Measurements from ENCODE around the gene DAGLB.

The DAGLB gene

GRCh38 chr7:6425948-6426347 lies 21.8 kb downstream of the DAGLB start:
- Histone ChIP-seq H3K4me3 (ENCODE audit: insufficient read length, low read depth) (no peak overlapping the region), H3K9ac (ENCODE audit: insufficient read length, low read depth) (no peak overlapping the region), H3K4me1 (ENCODE audit: insufficient read depth, insufficient read length) (peaks cover 5% of the 10 kb centered on the region), H3K36me3 (ENCODE audit: insufficient read depth, insufficient read length, low read length) (peaks cover 93% of the 10 kb centered on the region), H3K27me3 (ENCODE audit: insufficient read depth, insufficient read length) (no peaks in the 10 kb centered on the region), H3K9me3 (ENCODE audit: insufficient read depth, low read length) (no peaks in the 10 kb centered on the region)
- DNase-seq (ENCODE audit: low read depth, low spot score): no peak
- TF ChIP-seq SUZ12 (IDR thresholded peaks at IDR 0.05; ENCODE audit: extremely low read depth, insufficient read depth, insufficient read length): no peak
- TF ChIP-seq YY1 (IDR thresholded peaks at IDR 0.05; ENCODE audit: insufficient read depth, insufficient read length): no peak
- TF ChIP-seq ZNF274 (IDR thresholded peaks at IDR 0.05; ENCODE audit: low read depth, low read length): no peak

GRCh38 chr7:6423942-6424701 lies 23.6 kb downstream of the DAGLB start:
- Histone ChIP-seq H3K27me3 (ENCODE audit: insufficient read depth, insufficient read length) (no peaks in the 10 kb centered on the region), H3K4me3 (ENCODE audit: insufficient read length, low read depth) (no peak overlapping the region), H3K9ac (ENCODE audit: insufficient read length, low read depth) (peak overlapping the region; percentile 26), H3K9me3 (ENCODE audit: insufficient read depth, low read length) (no peaks in the 10 kb centered on the region), H3K4me1 (ENCODE audit: insufficient read depth, insufficient read length) (peaks cover 5% of the 10 kb centered on the region), H3K36me3 (ENCODE audit: insufficient read depth, insufficient read length, low read length) (peaks cover 89% of the 10 kb centered on the region)
- TF ChIP-seq SUZ12 (IDR thresholded peaks at IDR 0.05; ENCODE audit: extremely low read depth, insufficient read depth, insufficient read length): no peak
- TF ChIP-seq YY1 (IDR thresholded peaks at IDR 0.05; ENCODE audit: insufficient read depth, insufficient read length): no peak
- TF ChIP-seq ZNF274 (IDR thresholded peaks at IDR 0.05; ENCODE audit: low read depth, low read length): no peak
- no peak for DNase-seq (ENCODE audit: low read depth, low spot score)

- H3K9me3 ChIP-seq (ENCODE audit: insufficient read depth, low read length): no peaks in the 10 kb centered on the region
- H3K9ac ChIP-seq (ENCODE audit: insufficient read length, low read depth): no peak overlapping the region
- TF ChIP-seq ZNF274 (IDR thresholded peaks at IDR 0.05; ENCODE audit: low read depth, low read length): no peak
- no peak for TF ChIP-seq YY1 (IDR thresholded peaks at IDR 0.05; ENCODE audit: insufficient read depth, insufficient read length)
- no peak for TF ChIP-seq SUZ12 (IDR thresholded peaks at IDR 0.05; ENCODE audit: extremely low read depth, insufficient read depth, insufficient read length)
- H3K4me3 ChIP-seq (ENCODE audit: insufficient read length, low read depth): no peak overlapping the region
- H3K4me1 ChIP-seq (ENCODE audit: insufficient read depth, insufficient read length): peaks cover 5% of the 10 kb centered on the region
- DNase-seq (ENCODE audit: low read depth, low spot score): no peak
- peaks cover 83% of the 10 kb centered on the region for H3K36me3 ChIP-seq (ENCODE audit: insufficient read depth, insufficient read length, low read length)
- no peaks in the 10 kb centered on the region for H3K27me3 ChIP-seq (ENCODE audit: insufficient read depth, insufficient read length)
Observed at GRCh38 chr7:6422926-6423632, 24.7 kb downstream of the DAGLB start.

- no peak overlapping the region for H3K9ac ChIP-seq (ENCODE audit: insufficient read length, low read depth)
Observed at GRCh38 chr7:6422095-6422494, 25.7 kb downstream of the DAGLB start.

GRCh38 chr7:6420680-6421079 lies 27.1 kb downstream of the DAGLB start:
- DNase-seq (ENCODE audit: low read depth, low spot score): no peak
- no peaks in the 10 kb centered on the region for H3K27me3 ChIP-seq (ENCODE audit: insufficient read depth, insufficient read length)
- peaks cover 80% of the 10 kb centered on the region for H3K36me3 ChIP-seq (ENCODE audit: insufficient read depth, insufficient read length, low read length)
- no peak overlapping the region for H3K4me3 ChIP-seq (ENCODE audit: insufficient read length, low read depth)
- H3K9ac ChIP-seq (ENCODE audit: insufficient read length, low read depth): no peak overlapping the region
- no peak for TF ChIP-seq ZNF274 (IDR thresholded peaks at IDR 0.05; ENCODE audit: low read depth, low read length)
- H3K9me3 ChIP-seq (ENCODE audit: insufficient read depth, low read length): no peaks in the 10 kb centered on the region
- H3K4me1 ChIP-seq (ENCODE audit: insufficient read depth, insufficient read length): peaks cover 11% of the 10 kb centered on the region

More at GRCh38 chr7:6422095-6422494, 25.7 kb downstream of the DAGLB start:
- no peak for DNase-seq (ENCODE audit: low read depth, low spot score)
- Histone ChIP-seq H3K36me3 (ENCODE audit: insufficient read depth, insufficient read length, low read length) (peaks cover 80% of the 10 kb centered on the region), H3K9me3 (ENCODE audit: insufficient read depth, low read length) (no peaks in the 10 kb centered on the region), H3K27me3 (ENCODE audit: insufficient read depth, insufficient read length) (no peaks in the 10 kb centered on the region), H3K4me1 (ENCODE audit: insufficient read depth, insufficient read length) (peaks cover 5% of the 10 kb centered on the region), H3K4me3 (ENCODE audit: insufficient read length, low read depth) (no peak overlapping the region)
- no peak for TF ChIP-seq SUZ12 (IDR thresholded peaks at IDR 0.05; ENCODE audit: extremely low read depth, insufficient read depth, insufficient read length)

GRCh38 chr7:6419310-6419773 lies 28.4 kb downstream of the DAGLB start:
- H3K9ac ChIP-seq (ENCODE audit: insufficient read length, low read depth): no peak overlapping the region
- no peak for DNase-seq (ENCODE audit: low read depth, low spot score)
- H3K36me3 ChIP-seq (ENCODE audit: insufficient read depth, insufficient read length, low read length): peaks cover 79% of the 10 kb centered on the region

GRCh38 chr7:6417408-6417807 lies 30.3 kb downstream of the DAGLB start:
- H3K27me3 ChIP-seq (ENCODE audit: insufficient read depth, insufficient read length): no peaks in the 10 kb centered on the region
- peaks cover 78% of the 10 kb centered on the region for H3K36me3 ChIP-seq (ENCODE audit: insufficient read depth, insufficient read length, low read length)
- no peak overlapping the region for H3K9ac ChIP-seq (ENCODE audit: insufficient read length, low read depth)
- TF ChIP-seq YY1 (IDR thresholded peaks at IDR 0.05; ENCODE audit: insufficient read depth, insufficient read length): no peak
- no peak for TF ChIP-seq ZNF274 (IDR thresholded peaks at IDR 0.05; ENCODE audit: low read depth, low read length)
- no peak for DNase-seq (ENCODE audit: low read depth, low spot score)
- H3K4me1 ChIP-seq (ENCODE audit: insufficient read depth, insufficient read length): peaks cover 8% of the 10 kb centered on the region
- no peaks in the 10 kb centered on the region for H3K9me3 ChIP-seq (ENCODE audit: insufficient read depth, low read length)
- no peak overlapping the region for H3K4me3 ChIP-seq (ENCODE audit: insufficient read length, low read depth)

More at GRCh38 chr7:6419310-6419773, 28.4 kb downstream of the DAGLB start:
- H3K4me3 ChIP-seq (ENCODE audit: insufficient read length, low read depth): no peak overlapping the region
- no peaks in the 10 kb centered on the region for H3K27me3 ChIP-seq (ENCODE audit: insufficient read depth, insufficient read length)
- H3K9me3 ChIP-seq (ENCODE audit: insufficient read depth, low read length): no peaks in the 10 kb centered on the region
- no peak for TF ChIP-seq SUZ12 (IDR thresholded peaks at IDR 0.05; ENCODE audit: extremely low read depth, insufficient read depth, insufficient read length)
- TF ChIP-seq ZNF274 (IDR thresholded peaks at IDR 0.05; ENCODE audit: low read depth, low read length): no peak
- no peak for TF ChIP-seq YY1 (IDR thresholded peaks at IDR 0.05; ENCODE audit: insufficient read depth, insufficient read length)
- peaks cover 6% of the 10 kb centered on the region for H3K4me1 ChIP-seq (ENCODE audit: insufficient read depth, insufficient read length)
